Measurements from ENCODE around the gene SV2C. TPM values are rescaled to one million over a fixed set of nuclear protein-coding genes. Genes with fewer than 3 reads are reported as not detected.
A peak's percentile ranks its signal among the peaks of the same experiment; 100 is the strongest.
"Not testable (repeated sequence)": the region's sequence is repeated elsewhere in the genome, so short reads cannot be mapped to it uniquely, and the experiment has no call there.

Gene SV2C
- total and polyA plus RNA-seq, 11 donors: 0.12 to 0.29 (median 0.20) TPM; not detected in 5

- 52 to 62% (median 58%) methylated on average over 4 of the region's 4 CpGs for WGBS, 4 donors
- peaks cover 0 to 7% (median 0%) of the 10 kb centered on the region in 9 donors for H3K27me3 ChIP-seq
- intact Hi-C loops (cut with DNase I): no loop called here
- peak in 2 of 4 donors; percentile 58 to 73 for ATAC-seq
- no peaks in the 10 kb centered on the region for H3K36me3 ChIP-seq
- TF ChIP-seq CTCF (IDR thresholded peaks at IDR 0.05) (no peak), POLR2A (IDR thresholded peaks at IDR 0.05) (no peak)
- no peaks in the 10 kb centered on the region for H3K9me3 ChIP-seq
- H3K27ac ChIP-seq: peak overlapping the region in 1 of 12 donors; percentile 86
- H3K4me1 ChIP-seq: peaks cover 0 to 33% (median 0%) of the 10 kb centered on the region in 12 donors
- DNase-seq: no peak
- no peak overlapping the region for H3K4me3 ChIP-seq
These were observed 211.4 kb downstream of the SV2C start for GRCh38 chr5:76294573-76294972.

- ATAC-seq (no peak), DNase-seq (no peak)
- Histone ChIP-seq H3K27ac (no peak overlapping the region), H3K4me1 (peaks cover 0 to 26% (median 0%) of the 10 kb centered on the region in 12 donors), H3K4me3 (no peak overlapping the region), H3K9me3 (no peaks in the 10 kb centered on the region), H3K27me3 (peaks cover 0 to 7% (median 0%) of the 10 kb centered on the region in 9 donors), H3K36me3 (no peaks in the 10 kb centered on the region)
- TF ChIP-seq CTCF (IDR thresholded peaks at IDR 0.05): no peak
- TF ChIP-seq POLR2A (IDR thresholded peaks at IDR 0.05): no peak
- intact Hi-C loops (cut with DNase I): no loop called here
- 89 to 91% (median 90%) methylated on average over 1 of the region's 1 CpG for WGBS, 4 donors
These were observed 215.7 kb downstream of the SV2C start for GRCh38 chr5:76298852-76299251.

- Histone ChIP-seq H3K27me3 (peaks cover 0 to 3% (median 0%) of the 10 kb centered on the region in 9 donors), H3K4me3 (no peak overlapping the region), H3K9me3 (no peaks in the 10 kb centered on the region), H3K36me3 (no peaks in the 10 kb centered on the region), H3K4me1 (peaks cover 0 to 26% (median 0%) of the 10 kb centered on the region in 12 donors), H3K27ac (no peak overlapping the region)
- TF ChIP-seq CTCF (IDR thresholded peaks at IDR 0.05) (no peak), POLR2A (IDR thresholded peaks at IDR 0.05) (no peak)
- ATAC-seq: no peak
- no peak for DNase-seq
- 70 to 80% (median 74%) methylated on average over 2 of the region's 2 CpGs for WGBS, 4 donors
- intact Hi-C loops (cut with DNase I): no loop called here
These were observed 216.4 kb downstream of the SV2C start for GRCh38 chr5:76299592-76299991.

GRCh38 chr5:76301932-76302331 lies 218.7 kb downstream of the SV2C start:
- intact Hi-C loops (cut with DNase I); H3K27me3 ChIP-seq; H3K27ac ChIP-seq; H3K36me3 ChIP-seq; ATAC-seq; H3K4me3 ChIP-seq; H3K9me3 ChIP-seq; DNase-seq: not testable (repeated sequence)
- H3K4me1 ChIP-seq: peaks cover 0 to 38% (median 0%) of the 10 kb centered on the region in 12 donors
- 7 to 28% (median 18%) methylated on average over 1 of the region's 1 CpG for WGBS, 4 donors

GRCh38 chr5:76302661-76303060 lies 219.5 kb downstream of the SV2C start:
- DNase-seq; intact Hi-C loops (cut with DNase I); H3K9me3 ChIP-seq; H3K27ac ChIP-seq; H3K27me3 ChIP-seq; H3K36me3 ChIP-seq; H3K4me3 ChIP-seq; ATAC-seq: not testable (repeated sequence)
- H3K4me1 ChIP-seq: peaks cover 0 to 38% (median 0%) of the 10 kb centered on the region in 12 donors

Measured in heart left ventricle (tissue), 16 donors.